B cell (primary cell): ENCODE results near the gene ZNF747. TPM values are rescaled to one million over a fixed set of nuclear protein-coding genes. Genes with fewer than 3 reads are reported as not detected.

Experiments
- ATAC-seq: fragments of 200-7000 bp; cut with Tn5 transposase; one replicate; pipeline ENCODE4 v1.10.0; 2021; ENCODE audit warnings: low read depth, mild to moderate bottlenecking, moderate number of reproducible peaks, moderate library complexity
- CTCF ChIA-PET: fragments of 350-600 bp; sonication (Branson Sonifier 250); formaldehyde crosslinking; loops from one replicate; lab custom pipeline; 2021; ENCODE audit warnings: antibody characterized with exemption, inconsistent platforms; lab: Charles Lee
- POLR2A ChIA-PET: fragments of 350-600 bp; sonication (Branson Sonifier 250); formaldehyde crosslinking; loops from one replicate; lab custom pipeline; 2021; ENCODE audit warnings: antibody characterized with exemption; lab: Charles Lee
- DNase-seq: peaks from one replicate; pipeline ENCODE4 v3.0.0; 2013
- H2AFZ ChIP-seq: 2 replicates; pipeline ENCODE4 v1.6.1; 2012; ENCODE audit warnings: mild to moderate bottlenecking, low read depth, low read length; ENCODE audit not compliant: insufficient read depth, poor library complexity, severe bottlenecking
- H3K27ac ChIP-seq, 2 donors: 1 replicate in 1 of 2; 2 replicates in 1 of 2; pipeline ENCODE4 v1.5.1; 2012 to 2013; ENCODE audit warnings: low read length in 2 of 2, mild to moderate bottlenecking in 2 of 2, moderate library complexity in 1 of 2
- H3K27me3 ChIP-seq, 4 experiments: fragments of 200-600 bp in 1 of 4; sonication (generic) in 1 of 4; replicated peaks in 1 of 4; 1 replicate in 2 of 4; 2 replicates in 2 of 4; pipeline versions ENCODE4 v1.6.1 to v1.7.0; 2013 to 2016; ENCODE audit warnings: low read length in 3 of 4, mild to moderate bottlenecking in 2 of 4, mixed read lengths in 1 of 4, moderate library complexity in 1 of 4; ENCODE audit not compliant: insufficient read depth in 4 of 4, control insufficient read depth in 3 of 4; ENCODE audit errors: control extremely low read depth in 1 of 4
- H3K36me3 ChIP-seq, 2 experiments: replicated peaks in 1 of 2; 1 replicate in 1 of 2; 2 replicates in 1 of 2; pipeline versions ENCODE4 v1.6.1 to v1.7.1; 2013; ENCODE audit warnings: low read length in 1 of 2; ENCODE audit not compliant: insufficient read depth in 2 of 2, control insufficient read depth in 1 of 2; ENCODE audit errors: control extremely low read depth in 1 of 2, extremely low read depth in 1 of 2
- H3K4me1 ChIP-seq, 2 donors: fragments of 200-600 bp in 1 of 2; sonication (generic) in 1 of 2; 1 replicate in 1 of 2; 2 replicates in 1 of 2; pipeline versions ENCODE4 v1.5.1 to v1.6.1; 2013 to 2017; ENCODE audit warnings: low read length in 2 of 2; ENCODE audit not compliant: control insufficient read depth in 2 of 2, insufficient read depth in 2 of 2
- H3K4me2 ChIP-seq: replicated peaks from 2 replicates; pipeline ENCODE3; 2012; ENCODE audit warnings: mild to moderate bottlenecking, low read depth, low read length; ENCODE audit not compliant: poor library complexity, severe bottlenecking
- H3K4me3 ChIP-seq, 5 experiments: fragments of 200-600 bp in 1 of 5; sonication (generic) in 1 of 5; 1 replicate in 3 of 5; 2 replicates in 2 of 5; pipeline versions ENCODE4 v1.5.1 to v1.7.0; 2011 to 2016; ENCODE audit warnings: low read length in 4 of 5, mild to moderate bottlenecking in 4 of 5, low read depth in 2 of 5, control low read depth in 1 of 5, moderate library complexity in 1 of 5; ENCODE audit not compliant: insufficient read depth in 1 of 5; ENCODE audit errors: control extremely low read depth in 1 of 5, extremely low read depth in 1 of 5
- H3K79me2 ChIP-seq: fragments of 200-600 bp; sonication (generic); one replicate; pipeline ENCODE4 v1.6.0; 2016; ENCODE audit warnings: low read length; ENCODE audit not compliant: control insufficient read depth, insufficient read depth
- H3K9ac ChIP-seq: fragments of 200-600 bp; sonication (generic); 2 replicates; pipeline ENCODE4 v1.6.1; 2017; ENCODE audit warnings: mild to moderate bottlenecking, low read length, moderate library complexity
- H3K9me3 ChIP-seq, 3 donors: one replicate each; pipeline versions ENCODE4 v1.6.1 to v1.7.1; 2013; ENCODE audit warnings: low read length in 2 of 3; ENCODE audit not compliant: control insufficient read depth in 2 of 3, insufficient read depth in 1 of 3; ENCODE audit errors: control extremely low read depth in 1 of 3
- H4K20me1 ChIP-seq: 2 replicates; pipeline ENCODE4 v1.6.0; 2012; ENCODE audit warnings: mild to moderate bottlenecking, low read length; ENCODE audit not compliant: insufficient read depth, control insufficient read depth, poor library complexity, severe bottlenecking
- H3K27ac Mint-ChIP-seq: one replicate; pipeline ENCODE4 v1.8.0; 2021; ENCODE audit warnings: mixed read lengths
- H3K27me3 Mint-ChIP-seq: one replicate; pipeline ENCODE4 v1.8.0; 2021; ENCODE audit warnings: mixed read lengths
- H3K4me1 Mint-ChIP-seq: one replicate; pipeline ENCODE4 v1.8.0; 2021; ENCODE audit warnings: mixed read lengths
- H3K4me3 Mint-ChIP-seq: one replicate; pipeline ENCODE4 v1.8.0; 2021; ENCODE audit warnings: mixed read lengths
- H3K9me3 Mint-ChIP-seq: one replicate; pipeline ENCODE4 v1.8.0; 2022; ENCODE audit warnings: mixed read lengths; ENCODE audit not compliant: insufficient read depth
- EZH2 ChIP-seq: IDR thresholded peaks from 2 replicates; pipeline ENCODE4 v1.6.1; 2012; ENCODE audit warnings: borderline replicate concordance, low read depth, mild to moderate bottlenecking, moderate library complexity, low read length; ENCODE audit not compliant: insufficient read depth, poor library complexity, severe bottlenecking
- WGBS: methylation state at CpG from one replicate; pipeline ENCODE4 v1.1.5; 2013; ENCODE audit warnings: missing lambda C conversion rate; ENCODE audit not compliant: insufficient coverage; 5-methylcytosine and 5-hydroxymethylcytosine counted together
- intact Hi-C: fragments of 100-400 bp; cut with micrococcal nuclease; formaldehyde crosslinking; loops from one replicate; pipeline ENCODE4 v1.10.0; 2022
- polyA plus RNA-seq: library from polyadenylated mRNA; depleted of rRNA; stranded (reverse); fragments of >200 nt; gene quantifications from 2 replicates; pipeline ENCODE4 v1.2.3, GENCODE V29; 2012
- total RNA-seq, 2 donors: library from RNA; stranded (reverse); fragments of 120-200 nt in 1 of 2; gene quantifications; 1 replicate in 1 of 2; 2 replicates in 1 of 2; pipeline versions ENCODE4 v1.2.3 to v1.2.4, GENCODE V29; 2013 to 2022
- TF ChIP-seq, protein P1 (sequence below): fragments of 200-600 bp; IDR thresholded peaks from one replicate; pipeline ENCODE4 v1.8.0; 2022; ENCODE audit warnings: antibody characterized with exemption, mild to moderate bottlenecking

ZNF747 gene
- total and polyA plus RNA-seq, 2 donors (not counting 1 experiment from before 2014, with no cell fraction given): 9.7 to 17.3 TPM

DNA sequence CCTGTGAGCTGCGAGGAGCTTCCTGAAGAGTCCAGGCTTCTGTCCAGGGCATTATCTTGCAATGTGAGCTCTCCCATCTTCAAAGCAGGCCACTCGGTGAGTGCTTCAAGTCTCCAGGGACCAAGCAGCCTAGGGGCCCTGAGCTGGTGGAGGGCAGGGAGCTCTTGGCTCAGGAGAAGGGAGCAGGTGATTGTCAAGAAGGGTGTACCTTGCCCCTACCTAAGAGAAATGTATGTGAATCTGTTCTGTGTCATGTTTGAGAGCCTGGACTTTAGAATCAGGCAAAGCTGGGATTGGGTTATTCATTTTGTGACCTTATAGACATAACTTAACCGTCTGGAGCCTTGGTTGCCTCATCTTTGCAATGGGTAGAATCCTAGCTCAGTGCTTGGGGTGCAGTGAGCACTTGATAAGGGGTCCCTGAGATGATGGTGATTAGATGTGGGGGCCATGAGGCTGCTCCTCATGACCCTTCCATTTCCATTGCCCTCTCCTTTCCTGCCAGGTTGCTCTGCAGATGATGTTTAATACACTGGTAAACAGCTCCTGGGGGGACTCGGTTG lies 24.2 kb downstream of the ZNF747 start:
- Histone ChIP-seq H3K27ac (no peak overlapping the region), H3K4me3 (no peak overlapping the region), H3K9me3 (no peaks in the 10 kb centered on the region), H3K4me2 (no peak overlapping the region), H4K20me1 (no peaks in the 10 kb centered on the region), H3K79me2 (no peaks in the 10 kb centered on the region), H3K4me1 (no peaks in the 10 kb centered on the region), H2AFZ (no peak overlapping the region), H3K9ac (no peak overlapping the region), H3K27me3 (no peaks in the 10 kb centered on the region), H3K36me3 (peaks cover 6 to 62% of the 10 kb centered on the region in 2 experiments)
- intact Hi-C loops: no loop called here
- Mint-ChIP-seq H3K9me3 (no peaks in the 10 kb centered on the region), H3K27me3 (no peaks in the 10 kb centered on the region), H3K27ac (peak overlapping the region; percentile 10), H3K4me1 (no peaks in the 10 kb centered on the region), H3K4me3 (no peak overlapping the region)
- 91% methylated on average over 3 of the region's 4 CpGs for WGBS
- ATAC-seq (no peak), DNase-seq (no peak)
- POLR2A ChIA-PET: interaction anchor here (0.6 to 0.7 kb wide), 2 partner anchors 21 to 534 kb away, joined by 3 to 6 read pairs; no protein-coding TSS in a partner anchor
- CTCF ChIA-PET: interaction anchor here (0.8 to 1.4 kb wide), 3 partner anchors 64 to 183 kb away, joined by 3 read pairs; no protein-coding TSS in a partner anchor
- no peak for TF ChIP-seq EZH2
- TF ChIP-seq, protein P1, sequence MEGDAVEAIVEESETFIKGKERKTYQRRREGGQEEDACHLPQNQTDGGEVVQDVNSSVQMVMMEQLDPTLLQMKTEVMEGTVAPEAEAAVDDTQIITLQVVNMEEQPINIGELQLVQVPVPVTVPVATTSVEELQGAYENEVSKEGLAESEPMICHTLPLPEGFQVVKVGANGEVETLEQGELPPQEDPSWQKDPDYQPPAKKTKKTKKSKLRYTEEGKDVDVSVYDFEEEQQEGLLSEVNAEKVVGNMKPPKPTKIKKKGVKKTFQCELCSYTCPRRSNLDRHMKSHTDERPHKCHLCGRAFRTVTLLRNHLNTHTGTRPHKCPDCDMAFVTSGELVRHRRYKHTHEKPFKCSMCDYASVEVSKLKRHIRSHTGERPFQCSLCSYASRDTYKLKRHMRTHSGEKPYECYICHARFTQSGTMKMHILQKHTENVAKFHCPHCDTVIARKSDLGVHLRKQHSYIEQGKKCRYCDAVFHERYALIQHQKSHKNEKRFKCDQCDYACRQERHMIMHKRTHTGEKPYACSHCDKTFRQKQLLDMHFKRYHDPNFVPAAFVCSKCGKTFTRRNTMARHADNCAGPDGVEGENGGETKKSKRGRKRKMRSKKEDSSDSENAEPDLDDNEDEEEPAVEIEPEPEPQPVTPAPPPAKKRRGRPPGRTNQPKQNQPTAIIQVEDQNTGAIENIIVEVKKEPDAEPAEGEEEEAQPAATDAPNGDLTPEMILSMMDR: no peak

DNA sequence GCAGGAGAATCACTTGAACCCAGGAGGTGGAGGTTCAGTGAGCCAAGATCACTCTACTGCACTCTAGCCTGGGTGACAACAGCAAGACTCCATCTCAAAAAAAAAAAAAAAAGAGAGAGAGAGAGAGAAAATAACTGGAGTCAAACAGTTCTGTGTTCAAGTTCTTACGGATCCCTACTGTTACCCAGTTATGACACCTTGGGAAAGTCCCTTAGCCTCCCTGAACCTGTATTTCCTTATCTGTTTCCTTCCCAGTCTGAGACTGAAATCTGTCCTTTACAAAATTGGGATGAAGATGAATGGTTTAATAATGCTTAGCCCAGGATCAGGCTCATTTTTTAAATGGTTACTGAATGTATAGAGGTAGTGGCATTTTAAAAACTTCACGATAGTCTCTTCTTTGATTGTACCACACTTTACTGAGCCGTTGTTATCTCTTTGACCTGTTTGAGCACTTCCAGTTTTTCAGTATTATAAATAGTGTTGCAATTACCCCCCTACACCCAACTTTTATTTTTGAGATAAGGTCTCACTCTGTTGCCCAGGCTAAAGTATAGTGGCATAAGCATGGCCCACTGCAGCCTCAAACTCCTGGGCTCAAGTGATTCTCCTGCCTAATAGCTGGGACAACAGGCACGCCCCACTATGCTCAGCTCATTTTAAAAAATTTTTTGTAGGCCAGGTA lies 25.4 kb downstream of the ZNF747 start:
- Histone ChIP-seq H3K9ac (no peak overlapping the region), H3K27ac (no peak overlapping the region), H3K4me2 (no peak overlapping the region), H3K9me3 (no peaks in the 10 kb centered on the region), H3K27me3 (no peaks in the 10 kb centered on the region), H2AFZ (no peak overlapping the region), H3K4me3 (no peak overlapping the region), H3K79me2 (no peaks in the 10 kb centered on the region), H4K20me1 (no peaks in the 10 kb centered on the region), H3K36me3 (peaks cover 10 to 63% of the 10 kb centered on the region in 2 experiments), H3K4me1 (no peaks in the 10 kb centered on the region)
- Mint-ChIP-seq H3K4me1 (no peaks in the 10 kb centered on the region), H3K4me3 (no peak overlapping the region), H3K27me3 (no peaks in the 10 kb centered on the region), H3K9me3 (no peaks in the 10 kb centered on the region), H3K27ac (no peak overlapping the region)
- CTCF ChIA-PET: interaction anchor here (1.0 to 1.2 kb wide), 2 partner anchors 26 to 79 kb away, joined by 3 to 4 read pairs; partner anchors contain the start of gene DCTPP1
- ATAC-seq (no peak), DNase-seq (no peak)
- 100% methylated on average over 1 of the region's 4 CpGs for WGBS
- POLR2A ChIA-PET: interaction anchor here (0.6 to 0.7 kb wide), 2 partner anchors 9 to 16 kb away, joined by 4 to 6 read pairs; no protein-coding TSS in a partner anchor
- TF ChIP-seq, protein P1: no peak
- TF ChIP-seq EZH2: no peak
- intact Hi-C loops: no loop called here
